Type B pancreatic cell (in vitro differentiated cells): ENCODE data around the gene EID1. TPM values are rescaled to one million over a fixed set of nuclear protein-coding genes. Genes with fewer than 3 reads are reported as not detected.
"Not testable (repeated sequence)": the region's sequence is repeated elsewhere in the genome, so short reads cannot be mapped to it uniquely, and the experiment has no call there.

Experiments used
- DNase-seq: peaks from one replicate; pipeline ENCODE4 v3.0.0; 2021; ENCODE audit warnings: mixed read lengths; ENCODE audit not compliant: unreplicated experiment; ENCODE audit errors: extremely low spot score
- H3K27ac Mint-ChIP-seq: 2 replicates; pipeline ENCODE4 v1.8.0; 2021; ENCODE audit warnings: mild to moderate bottlenecking, mixed read lengths
- H3K27me3 Mint-ChIP-seq: 2 replicates; pipeline ENCODE4 v1.8.0; 2021; ENCODE audit warnings: mixed read lengths
- H3K36me3 Mint-ChIP-seq: 2 replicates; pipeline ENCODE4 v1.8.0; 2021; ENCODE audit warnings: mixed read lengths
- H3K4me1 Mint-ChIP-seq: one replicate; pipeline ENCODE4 v1.8.0; 2021; ENCODE audit warnings: mixed read lengths; ENCODE audit not compliant: unreplicated experiment
- H3K4me3 Mint-ChIP-seq: 2 replicates; pipeline ENCODE4 v1.8.0; 2021; ENCODE audit warnings: mild to moderate bottlenecking, mixed read lengths
- H3K9me3 Mint-ChIP-seq: 2 replicates; pipeline ENCODE4 v1.8.0; 2021; ENCODE audit warnings: mixed read lengths
- total RNA-seq: library from RNA; stranded (reverse); gene quantifications from 2 replicates; pipeline ENCODE4 v1.2.1, GENCODE V29; 2021; ENCODE audit warnings: low replicate concordance
- TF ChIP-seq, protein P1 (sequence below): fragments of 200-600 bp; sonication (generic); conservative IDR thresholded peaks from 2 replicates; pipeline ENCODE4 v1.5.0; 2021; ENCODE audit warnings: antibody characterized with exemption, mild to moderate bottlenecking

EID1 gene
- total RNA-seq, 1 donor from 2014 or later, result 164 TPM

DNA sequence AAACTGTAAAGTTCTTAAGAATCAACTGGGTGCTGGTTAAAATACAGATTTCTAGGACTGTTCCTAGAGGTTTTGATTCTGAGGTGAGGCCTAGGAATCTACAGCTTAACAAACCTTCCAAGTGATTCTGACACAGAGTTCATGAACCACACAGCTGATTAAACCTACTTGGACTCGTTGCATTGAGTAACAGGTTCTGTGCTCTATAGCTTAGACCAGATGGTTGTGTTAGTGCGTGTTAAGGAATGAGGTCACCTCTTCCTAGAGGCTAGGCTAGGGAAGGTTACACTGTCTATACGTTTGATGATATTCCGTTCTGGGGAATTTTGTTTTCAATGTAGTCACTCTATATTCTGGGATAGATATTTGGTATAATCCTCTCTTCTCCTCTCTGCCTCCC lies 21.9 kb downstream of the EID1 start:
- H3K27ac Mint-ChIP-seq, result no peak overlapping the region
- H3K27me3 Mint-ChIP-seq, result no peaks in the 10 kb centered on the region
- H3K9me3 Mint-ChIP-seq, result no peaks in the 10 kb centered on the region
- TF ChIP-seq, protein P1, sequence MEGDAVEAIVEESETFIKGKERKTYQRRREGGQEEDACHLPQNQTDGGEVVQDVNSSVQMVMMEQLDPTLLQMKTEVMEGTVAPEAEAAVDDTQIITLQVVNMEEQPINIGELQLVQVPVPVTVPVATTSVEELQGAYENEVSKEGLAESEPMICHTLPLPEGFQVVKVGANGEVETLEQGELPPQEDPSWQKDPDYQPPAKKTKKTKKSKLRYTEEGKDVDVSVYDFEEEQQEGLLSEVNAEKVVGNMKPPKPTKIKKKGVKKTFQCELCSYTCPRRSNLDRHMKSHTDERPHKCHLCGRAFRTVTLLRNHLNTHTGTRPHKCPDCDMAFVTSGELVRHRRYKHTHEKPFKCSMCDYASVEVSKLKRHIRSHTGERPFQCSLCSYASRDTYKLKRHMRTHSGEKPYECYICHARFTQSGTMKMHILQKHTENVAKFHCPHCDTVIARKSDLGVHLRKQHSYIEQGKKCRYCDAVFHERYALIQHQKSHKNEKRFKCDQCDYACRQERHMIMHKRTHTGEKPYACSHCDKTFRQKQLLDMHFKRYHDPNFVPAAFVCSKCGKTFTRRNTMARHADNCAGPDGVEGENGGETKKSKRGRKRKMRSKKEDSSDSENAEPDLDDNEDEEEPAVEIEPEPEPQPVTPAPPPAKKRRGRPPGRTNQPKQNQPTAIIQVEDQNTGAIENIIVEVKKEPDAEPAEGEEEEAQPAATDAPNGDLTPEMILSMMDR, result no peak
- DNase-seq, result no peak
- no peaks in the 10 kb centered on the region for H3K36me3 Mint-ChIP-seq
- H3K4me3 Mint-ChIP-seq, result no peak overlapping the region
- peaks cover 34% of the 10 kb centered on the region for H3K4me1 Mint-ChIP-seq

DNA sequence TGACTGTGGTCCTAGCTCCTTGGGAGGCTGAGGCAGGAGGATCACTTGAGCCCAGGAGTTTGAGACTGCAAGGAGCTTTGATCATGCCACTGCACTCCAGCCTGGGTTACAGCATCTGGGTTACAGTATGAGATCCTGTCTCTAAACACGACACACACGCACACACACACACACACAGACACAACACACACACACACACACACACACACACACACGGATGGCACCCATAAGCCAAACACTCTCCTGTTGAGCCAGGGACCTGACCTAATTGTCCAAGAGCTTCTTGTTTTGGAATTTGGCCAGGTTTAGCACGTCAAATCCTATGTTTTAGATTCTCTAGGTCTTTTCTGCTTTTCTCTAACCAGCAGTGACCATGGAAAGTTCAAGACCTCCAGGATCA lies 26.8 kb downstream of the EID1 start:
- Mint-ChIP-seq H3K4me1 (peaks cover 16% of the 10 kb centered on the region), H3K27ac (no peak overlapping the region), H3K9me3 (no peaks in the 10 kb centered on the region), H3K4me3 (no peak overlapping the region), H3K27me3 (no peaks in the 10 kb centered on the region), H3K36me3 (no peaks in the 10 kb centered on the region)
- TF ChIP-seq, protein P1, result no peak
- no peak for DNase-seq

DNA sequence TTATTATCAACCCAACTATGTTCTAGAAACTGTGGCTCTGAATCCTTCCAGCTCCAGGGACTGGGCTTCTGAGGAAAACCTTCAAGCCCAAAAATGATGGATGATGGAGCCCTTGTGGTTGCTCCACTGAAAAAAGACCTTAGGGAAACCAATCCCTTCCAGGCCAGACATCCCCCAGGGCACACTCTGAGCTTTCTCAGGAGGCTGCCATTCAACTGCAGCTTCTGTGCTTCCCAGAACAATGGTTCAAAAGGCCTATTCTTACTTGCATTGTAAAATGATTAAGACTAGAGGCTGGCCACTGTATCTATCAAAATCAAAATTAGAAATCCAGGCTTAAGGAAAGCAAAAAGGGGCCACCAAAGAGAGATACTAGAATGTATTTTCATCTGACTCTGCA lies 27.3 kb downstream of the EID1 start:
- Mint-ChIP-seq H3K4me1 (peaks cover 16% of the 10 kb centered on the region), H3K4me3 (no peak overlapping the region), H3K36me3 (no peaks in the 10 kb centered on the region), H3K27ac (no peak overlapping the region), H3K9me3 (no peaks in the 10 kb centered on the region), H3K27me3 (no peaks in the 10 kb centered on the region)
- TF ChIP-seq, protein P1, result no peak
- DNase-seq, result no peak

DNA sequence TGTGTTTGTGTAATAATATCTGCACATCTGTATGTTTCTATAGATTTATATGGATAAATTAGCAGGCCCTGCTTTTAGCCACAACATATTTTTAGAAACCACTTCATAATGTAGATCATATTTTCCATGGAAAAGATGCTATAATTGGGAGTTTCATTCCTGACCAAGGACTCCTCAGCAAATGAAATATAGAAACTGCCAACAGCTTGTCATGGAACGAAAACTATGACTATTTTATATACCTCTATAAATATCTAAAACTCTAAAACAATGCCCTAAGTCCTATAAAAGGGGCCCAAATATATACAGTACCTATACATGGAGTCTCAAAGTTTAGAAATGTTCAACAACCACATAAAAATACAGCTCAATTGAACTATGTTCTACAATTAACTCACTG lies 27.9 kb downstream of the EID1 start:
- no peak overlapping the region for H3K4me3 Mint-ChIP-seq
- no peak overlapping the region for H3K27ac Mint-ChIP-seq
- H3K9me3 Mint-ChIP-seq, result no peaks in the 10 kb centered on the region
- no peak for DNase-seq
- no peaks in the 10 kb centered on the region for H3K27me3 Mint-ChIP-seq
- peaks cover 12% of the 10 kb centered on the region for H3K4me1 Mint-ChIP-seq
- TF ChIP-seq, protein P1, result no peak
- H3K36me3 Mint-ChIP-seq, result no peaks in the 10 kb centered on the region

DNA sequence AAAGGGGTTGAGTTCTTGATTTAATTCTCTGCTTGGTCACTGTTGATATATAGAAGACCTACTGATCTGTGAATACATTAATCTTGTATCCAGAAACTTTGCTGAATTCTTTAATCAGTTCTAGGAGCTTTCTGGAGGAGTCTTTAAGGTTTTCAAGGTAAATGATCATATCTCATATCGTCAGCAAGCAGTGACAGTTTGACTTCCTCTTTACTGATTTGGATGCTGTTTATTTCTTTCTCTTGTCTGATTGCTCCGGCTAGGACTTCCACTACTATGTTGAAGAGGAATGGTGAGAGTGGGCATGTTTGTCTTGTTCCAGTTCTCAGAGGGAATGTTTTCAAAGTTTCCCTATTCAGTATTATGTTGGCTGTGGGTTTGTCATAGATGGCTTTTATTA lies 31.4 kb downstream of the EID1 start:
- not testable (repeated sequence) for H3K4me3 Mint-ChIP-seq, DNase-seq, H3K36me3 Mint-ChIP-seq, H3K27me3 Mint-ChIP-seq, H3K9me3 Mint-ChIP-seq, H3K4me1 Mint-ChIP-seq, H3K27ac Mint-ChIP-seq

DNA sequence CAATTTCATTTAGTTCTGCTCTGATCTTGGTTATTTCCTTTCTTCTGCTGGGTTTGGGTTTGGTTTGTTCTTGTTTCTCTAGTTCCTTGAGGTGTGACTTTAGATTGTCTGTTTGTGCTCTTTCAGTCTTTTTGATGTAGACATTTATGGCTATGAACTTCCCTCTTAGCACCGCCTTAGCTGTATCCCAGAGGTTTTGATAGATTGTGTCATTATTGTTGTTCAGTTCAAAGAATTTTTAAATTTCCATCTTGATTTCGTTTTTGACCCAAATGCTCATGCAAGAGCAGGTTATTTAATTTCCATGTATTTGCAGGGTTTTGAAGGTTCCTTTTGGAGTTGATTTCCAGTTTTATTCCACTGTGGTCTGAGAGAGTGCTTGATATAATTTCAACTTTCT lies 32.6 kb downstream of the EID1 start:
- not testable (repeated sequence) for H3K4me1 Mint-ChIP-seq, H3K9me3 Mint-ChIP-seq, H3K27ac Mint-ChIP-seq

DNA sequence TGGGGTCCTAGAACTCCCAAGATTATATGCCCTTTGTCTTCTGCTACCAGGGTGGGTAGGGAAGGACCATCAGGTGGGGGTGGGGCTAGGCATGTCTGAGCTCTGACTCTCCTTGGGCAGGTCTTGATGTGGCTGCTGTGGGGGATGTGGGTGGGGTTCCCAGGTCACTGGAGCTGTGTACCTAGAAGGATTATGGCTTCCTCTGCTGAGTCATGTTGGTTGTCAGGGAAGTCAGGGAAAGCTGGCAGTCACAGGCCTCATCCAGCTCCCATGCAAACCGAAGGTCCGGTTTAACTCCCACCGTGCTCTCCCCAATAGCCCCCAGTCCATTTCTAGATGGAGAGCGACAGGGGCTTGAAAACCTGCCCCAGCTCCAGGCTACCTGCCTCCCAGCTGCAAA lies 35.2 kb downstream of the EID1 start:
- H3K4me3 Mint-ChIP-seq, result no peak overlapping the region
- TF ChIP-seq, protein P1, result no peak
- no peak overlapping the region for H3K27ac Mint-ChIP-seq
- peaks cover 8% of the 10 kb centered on the region for H3K4me1 Mint-ChIP-seq
- DNase-seq, result no peak
- no peaks in the 10 kb centered on the region for H3K9me3 Mint-ChIP-seq
- no peaks in the 10 kb centered on the region for H3K27me3 Mint-ChIP-seq
- H3K36me3 Mint-ChIP-seq, result no peaks in the 10 kb centered on the region

More for the DNA sequence above, 32.6 kb downstream of the EID1 start:
- H3K4me3 Mint-ChIP-seq, H3K27me3 Mint-ChIP-seq, H3K36me3 Mint-ChIP-seq, DNase-seq: not testable (repeated sequence)
